ENCODE data around the gene HPSE.

The HPSE gene

DNA sequence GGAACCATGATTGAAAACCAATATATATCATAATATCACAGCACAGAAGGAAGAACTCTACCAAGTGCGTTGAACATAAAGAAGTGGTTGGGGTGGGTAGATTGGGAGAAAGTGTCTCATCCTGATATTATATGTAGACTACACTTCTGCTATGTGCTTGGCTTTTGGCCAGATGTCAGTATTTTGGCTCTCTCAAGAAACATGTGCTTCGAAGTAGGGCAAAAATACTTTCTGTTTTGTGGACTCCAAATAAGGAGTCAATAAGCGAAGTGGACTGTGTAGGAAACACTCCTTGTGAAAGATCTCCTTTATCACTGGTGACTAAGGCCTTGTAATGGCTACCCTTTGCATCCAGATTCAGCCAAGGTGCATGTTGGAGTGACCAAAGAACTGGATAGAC lies 7.8 kb upstream of the HPSE start:
- ChIA-PET POLR2A (no interaction called here), CTCF (no interaction called here)
- no peak for TF ChIP-seq LEF1 (IDR thresholded peaks at IDR 0.05; ENCODE audit: borderline replicate concordance)
- TF ChIP-seq SP1 (IDR thresholded peaks at IDR 0.05), result no peak
- TF ChIP-seq ZNF384 (IDR thresholded peaks at IDR 0.05), result no peak
- TF ChIP-seq SUZ12 (IDR thresholded peaks at IDR 0.05), result no peak
- TF ChIP-seq FOXK2 (IDR thresholded peaks at IDR 0.05), result no peak
- DNase-seq (ENCODE audit: extremely low spot score), result no peak

GRCh38 chr4:83340692-83341343 lies 6.2 kb upstream of the HPSE start:
- DNase-seq (ENCODE audit: extremely low spot score), result no peak
- TF ChIP-seq L3MBTL2 (conservative IDR thresholded peaks at IDR 0.05) (no peak), ARNT (IDR thresholded peaks at IDR 0.05) (no peak), ZNF384 (IDR thresholded peaks at IDR 0.05) (no peak), NFRKB (IDR thresholded peaks at IDR 0.05) (no peak), HDGF (IDR thresholded peaks at IDR 0.05; ENCODE audit: borderline replicate concordance) (no peak), TARDBP (IDR thresholded peaks at IDR 0.05) (no peak), PKNOX1 (IDR thresholded peaks at IDR 0.05) (no peak), SP1 (IDR thresholded peaks at IDR 0.05) (no peak), CTBP1 (IDR thresholded peaks at IDR 0.05; ENCODE audit: borderline replicate concordance) (no peak), FOXA1 (IDR thresholded peaks at IDR 0.05) (no peak), ELF4 (IDR thresholded peaks at IDR 0.05) (no peak), LEF1 (IDR thresholded peaks at IDR 0.05; ENCODE audit: borderline replicate concordance) (no peak), FOXM1 (IDR thresholded peaks at IDR 0.05; ENCODE audit: borderline replicate concordance) (no peak), BHLHE40 (IDR thresholded peaks at IDR 0.05; ENCODE audit: borderline replicate concordance) (no peak), SUZ12 (IDR thresholded peaks at IDR 0.05) (no peak), FOXK2 (IDR thresholded peaks at IDR 0.05) (no peak)
- ChIA-PET POLR2A (no interaction called here), CTCF (no interaction called here)

DNA sequence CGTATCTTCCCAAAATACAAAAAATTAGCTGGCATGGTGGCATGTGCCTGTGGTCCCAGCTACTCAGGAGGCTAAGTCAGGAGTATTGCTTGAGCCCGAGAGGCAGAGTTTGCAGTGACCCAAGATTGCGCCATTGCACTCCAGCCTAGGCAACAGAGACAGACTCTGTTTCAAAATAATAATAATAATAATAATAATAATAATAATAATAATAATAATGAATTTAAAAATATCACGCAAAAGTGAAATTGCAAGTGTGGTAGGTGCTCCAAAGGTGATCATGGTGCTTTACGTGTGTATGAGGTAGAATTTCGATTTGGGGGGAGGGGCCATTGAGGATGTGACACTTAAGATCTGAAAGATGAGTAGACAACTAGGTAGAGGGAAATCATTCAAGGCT lies 4.9 kb upstream of the HPSE start:
- ChIA-PET POLR2A (no interaction called here), CTCF (no interaction called here)
- TF ChIP-seq PKNOX1 (IDR thresholded peaks at IDR 0.05) (no peak), FOXM1 (IDR thresholded peaks at IDR 0.05; ENCODE audit: borderline replicate concordance) (no peak), FOXA1 (IDR thresholded peaks at IDR 0.05) (no peak), SUZ12 (IDR thresholded peaks at IDR 0.05) (no peak)
- DNase-seq (ENCODE audit: extremely low spot score), result no peak

DNA sequence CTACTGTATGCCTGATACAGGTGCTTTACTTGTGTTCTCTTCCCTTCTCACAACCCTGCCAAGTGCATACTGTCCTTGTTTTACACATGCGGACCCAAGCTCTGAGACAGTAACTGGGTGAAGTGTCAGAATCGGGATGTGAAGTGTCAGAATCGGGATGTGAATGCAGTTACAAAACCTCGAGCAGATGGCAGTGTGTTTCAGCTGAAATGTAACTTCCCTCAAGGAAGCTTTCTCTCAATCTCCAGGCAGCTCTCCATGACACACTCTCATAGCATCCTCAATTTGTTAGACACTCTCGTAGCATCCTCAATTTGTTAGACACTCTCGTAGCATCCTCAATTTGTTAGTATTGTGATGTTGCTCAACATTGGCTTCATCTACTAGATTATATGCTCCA lies 1.1 kb upstream of the HPSE start:
- DNase-seq (ENCODE audit: extremely low spot score), result no peak
- CTCF ChIA-PET, result interaction anchor here (0.5 kb wide), 1 partner anchor 310 kb away, joined by 3 read pairs; no protein-coding TSS in a partner anchor
- TF ChIP-seq SUZ12 (IDR thresholded peaks at IDR 0.05), result no peak
- no peak for TF ChIP-seq TARDBP (IDR thresholded peaks at IDR 0.05)
- no peak for TF ChIP-seq ELF4 (IDR thresholded peaks at IDR 0.05)
- no peak for TF ChIP-seq FOXA1 (IDR thresholded peaks at IDR 0.05)
- no peak for TF ChIP-seq FOXM1 (IDR thresholded peaks at IDR 0.05; ENCODE audit: borderline replicate concordance)
- no peak for TF ChIP-seq SP1 (IDR thresholded peaks at IDR 0.05)
- TF ChIP-seq HDGF (IDR thresholded peaks at IDR 0.05; ENCODE audit: borderline replicate concordance), result no peak
- no peak for TF ChIP-seq NFRKB (IDR thresholded peaks at IDR 0.05)
- no peak for TF ChIP-seq BHLHE40 (IDR thresholded peaks at IDR 0.05; ENCODE audit: borderline replicate concordance)
- TF ChIP-seq FOXK2 (IDR thresholded peaks at IDR 0.05), result no peak
- no peak for TF ChIP-seq PKNOX1 (IDR thresholded peaks at IDR 0.05)
- TF ChIP-seq CTBP1 (IDR thresholded peaks at IDR 0.05; ENCODE audit: borderline replicate concordance), result no peak
- no peak for TF ChIP-seq L3MBTL2 (conservative IDR thresholded peaks at IDR 0.05)
- no peak for TF ChIP-seq ZNF384 (IDR thresholded peaks at IDR 0.05)
- no peak for TF ChIP-seq ARNT (IDR thresholded peaks at IDR 0.05)
- POLR2A ChIA-PET, result interaction anchor here (1.2 to 1.4 kb wide), 2 partner anchors 21 to 51 kb away, joined by 4 to 5 read pairs; partner anchors contain the start of gene COQ2

DNA sequence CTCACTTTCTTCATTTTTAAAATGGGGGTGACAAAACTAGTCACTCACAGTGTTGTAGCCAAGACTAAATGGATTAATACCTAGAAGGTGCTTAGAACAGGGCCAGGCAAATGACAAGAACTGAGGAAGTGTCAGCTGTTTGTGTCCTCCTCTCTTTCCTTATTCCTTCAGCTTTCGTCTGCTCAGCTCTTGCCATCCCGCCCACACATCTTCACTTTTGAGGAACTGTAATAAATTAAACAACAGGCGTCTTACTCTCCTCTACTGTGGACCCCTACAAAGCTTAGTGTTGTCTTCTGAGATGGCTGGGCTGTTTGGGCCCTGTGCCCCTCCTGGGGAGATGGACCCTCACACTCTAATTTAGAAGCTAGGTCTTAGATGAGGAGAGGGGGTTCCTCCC lies 2.7 kb downstream of the HPSE start:
- DNase-seq (ENCODE audit: extremely low spot score), result no peak
- no peak for TF ChIP-seq SUZ12 (IDR thresholded peaks at IDR 0.05)
- no peak for TF ChIP-seq FOXM1 (IDR thresholded peaks at IDR 0.05; ENCODE audit: borderline replicate concordance)
- POLR2A ChIA-PET, result interaction anchor here (1.7 kb wide), 1 partner anchor 123 kb away, joined by 4 read pairs; the partner anchor contains the start of gene HELQ
- CTCF ChIA-PET, result no interaction called here

- no peak for TF ChIP-seq FOXM1 (IDR thresholded peaks at IDR 0.05; ENCODE audit: borderline replicate concordance)
- TF ChIP-seq LEF1 (IDR thresholded peaks at IDR 0.05; ENCODE audit: borderline replicate concordance), result no peak
- DNase-seq (ENCODE audit: extremely low spot score), result no peak
- ChIA-PET POLR2A (interaction anchor here (1.0 to 1.4 kb wide), 2 partner anchors 45 to 295 kb away, joined by 3 to 4 read pairs; partner anchors contain the start of genes COPS4 and COQ2), CTCF (interaction anchor here (0.6 kb wide), 2 partner anchors 55 to 86 kb away, joined by 3 read pairs; no protein-coding TSS in a partner anchor)
Observed at GRCh38 chr4:83329521-83330110, 5.0 kb downstream of the HPSE start.
